SK-N-SH treated with all-trans-retinoic acid at 6 μM for 48 hours (cell line): Measurements from ENCODE around the gene ADSS1.

ENCODE experiments used
- ATAC-seq: fragments of 200-7000 bp; cut with Tn5 transposase; 3 replicates; pipeline ENCODE4 v1.9.1; 2020; ENCODE audit warnings: mild to moderate bottlenecking, moderate library complexity
- ARNTL ChIP-seq: fragments of 450-650 bp; formaldehyde crosslinking; IDR thresholded peaks from 2 replicates; pipeline ENCODE4 v1.5.0; 2020; ENCODE audit warnings: low read depth, mild to moderate bottlenecking, moderate library complexity, borderline replicate concordance
- BACH2 ChIP-seq: fragments of 250-450 bp; sonication (Bioruptor Pico); IDR thresholded peaks from 2 replicates; pipeline ENCODE4 v1.9.0; 2021; ENCODE audit warnings: mild to moderate bottlenecking, borderline replicate concordance
- CSDC2 ChIP-seq: fragments of 250-450 bp; sonication (Bioruptor Pico); IDR thresholded peaks from 2 replicates; pipeline ENCODE4 v1.5.0; 2020; ENCODE audit warnings: mild to moderate bottlenecking, moderate library complexity
- ESRRG ChIP-seq: fragments of 250-450 bp; sonication (Bioruptor Pico); IDR thresholded peaks from 2 replicates; pipeline ENCODE4 v1.6.1; 2021; ENCODE audit warnings: mild to moderate bottlenecking
- ISL1 ChIP-seq: fragments of 250-450 bp; sonication (Bioruptor Pico); IDR thresholded peaks from 2 replicates; pipeline ENCODE4 v2.1.2; 2022; ENCODE audit warnings: mild to moderate bottlenecking, moderate library complexity
- OSR1 ChIP-seq: fragments of 250-450 bp; sonication (Bioruptor Pico); IDR thresholded peaks from 2 replicates; pipeline ENCODE4 v1.8.0; 2022; ENCODE audit warnings: moderate library complexity, mild to moderate bottlenecking, inconsistent platforms
- PPARA ChIP-seq: fragments of 250-450 bp; sonication (Bioruptor Pico); IDR thresholded peaks from 2 replicates; pipeline ENCODE4 v1.5.0; 2020; ENCODE audit warnings: mild to moderate bottlenecking, borderline replicate concordance
- RARB ChIP-seq: fragments of 250-450 bp; sonication (Bioruptor Pico); IDR thresholded peaks from 2 replicates; pipeline ENCODE4 v1.8.0; 2021; ENCODE audit warnings: mild to moderate bottlenecking, moderate library complexity
- SNAI2 ChIP-seq: fragments of 250-450 bp; sonication (Bioruptor Pico); IDR thresholded peaks from 2 replicates; pipeline ENCODE4 v1.5.0; 2020; ENCODE audit warnings: mild to moderate bottlenecking, moderate library complexity
- TCF4 ChIP-seq: fragments of 250-450 bp; sonication (Bioruptor Pico); IDR thresholded peaks from 2 replicates; pipeline ENCODE4 v1.8.0; 2021; ENCODE audit warnings: mild to moderate bottlenecking, moderate library complexity, borderline replicate concordance
- TOX ChIP-seq: fragments of 250-450 bp; sonication (Bioruptor Pico); IDR thresholded peaks from 2 replicates; pipeline ENCODE4 v1.8.0; 2021; ENCODE audit warnings: mild to moderate bottlenecking, moderate library complexity, borderline replicate concordance
- ZC3H10 ChIP-seq: fragments of 250-450 bp; sonication (Bioruptor Pico); IDR thresholded peaks from 2 replicates; pipeline ENCODE4 v1.5.1; 2021; ENCODE audit warnings: mild to moderate bottlenecking, moderate library complexity
- ZFP3 ChIP-seq: fragments of 250-450 bp; sonication (Bioruptor Pico); IDR thresholded peaks from 2 replicates; pipeline ENCODE4 v1.5.0; 2020; ENCODE audit warnings: mild to moderate bottlenecking, moderate library complexity
- ZFP30 ChIP-seq: fragments of 450-650 bp; formaldehyde crosslinking; IDR thresholded peaks from 2 replicates; pipeline ENCODE4 v1.5.0; 2022; ENCODE audit warnings: mild to moderate bottlenecking, moderate library complexity
- ZNF565 ChIP-seq: fragments of 450-650 bp; formaldehyde crosslinking; conservative IDR thresholded peaks from 2 replicates; pipeline ENCODE4 v1.5.0; 2020; ENCODE audit warnings: low read depth, mild to moderate bottlenecking, moderate library complexity
- ZNF8 ChIP-seq: fragments of 450-650 bp; formaldehyde crosslinking; IDR thresholded peaks from 2 replicates; pipeline ENCODE4 v1.5.0; 2020; ENCODE audit warnings: mild to moderate bottlenecking, moderate library complexity
- TF ChIP-seq, protein P1 (sequence below): fragments of 250-450 bp; sonication (Bioruptor Pico); IDR thresholded peaks from 2 replicates; pipeline ENCODE4 v1.8.0; 2021; ENCODE audit warnings: low read depth, mild to moderate bottlenecking, moderate library complexity, borderline replicate concordance
- TF ChIP-seq, protein P2 (sequence below): fragments of 250-450 bp; sonication (Bioruptor Pico); IDR thresholded peaks from 2 replicates; pipeline ENCODE4 v1.8.0; 2020; ENCODE audit warnings: mild to moderate bottlenecking, moderate library complexity, borderline replicate concordance
- TF ChIP-seq, protein P3 (sequence below): fragments of 250-450 bp; sonication (Bioruptor Pico); IDR thresholded peaks from 2 replicates; pipeline ENCODE4 v1.5.1; 2021; ENCODE audit warnings: mild to moderate bottlenecking, moderate library complexity
- TF ChIP-seq, protein P4 (sequence below): fragments of 250-450 bp; sonication (Bioruptor Pico); IDR thresholded peaks from 2 replicates; pipeline ENCODE4 v1.5.1; 2020; ENCODE audit warnings: low read depth, mild to moderate bottlenecking, moderate library complexity

ADSS1 gene

DNA sequence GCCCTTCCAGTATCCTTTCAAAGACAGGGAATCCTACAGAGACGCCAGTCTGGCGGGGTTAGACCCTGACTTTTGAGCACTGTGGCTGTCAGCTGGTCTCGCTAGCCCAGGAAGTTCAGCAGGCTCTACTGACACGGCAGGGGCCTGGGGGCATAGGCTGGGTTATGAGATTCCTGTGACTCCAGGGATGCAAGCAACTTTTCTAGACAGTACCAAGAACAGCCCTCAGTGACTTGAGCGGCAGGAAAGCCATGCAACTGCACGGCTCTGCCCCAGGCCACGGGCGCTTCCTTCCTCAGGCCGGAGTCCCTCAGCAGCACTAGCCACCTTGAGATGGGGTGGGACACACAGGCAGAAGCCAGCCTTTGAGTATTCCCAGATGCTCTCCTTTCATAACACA is 23.8 kb downstream of the ADSS1 start:
- ATAC-seq = no peak
- TF ChIP-seq OSR1 (CRISPR knock-in tag) (no peak), ZC3H10 (CRISPR knock-in tag) (no peak), TCF4 (CRISPR knock-in tag) (no peak), SNAI2 (CRISPR knock-in tag) (no peak), PPARA (CRISPR knock-in tag) (no peak), ZFP30 (CRISPR knock-in tag) (no peak), ZNF565 (CRISPR knock-in tag) (no peak), ARNTL (no peak)
- TF ChIP-seq, protein P1, sequence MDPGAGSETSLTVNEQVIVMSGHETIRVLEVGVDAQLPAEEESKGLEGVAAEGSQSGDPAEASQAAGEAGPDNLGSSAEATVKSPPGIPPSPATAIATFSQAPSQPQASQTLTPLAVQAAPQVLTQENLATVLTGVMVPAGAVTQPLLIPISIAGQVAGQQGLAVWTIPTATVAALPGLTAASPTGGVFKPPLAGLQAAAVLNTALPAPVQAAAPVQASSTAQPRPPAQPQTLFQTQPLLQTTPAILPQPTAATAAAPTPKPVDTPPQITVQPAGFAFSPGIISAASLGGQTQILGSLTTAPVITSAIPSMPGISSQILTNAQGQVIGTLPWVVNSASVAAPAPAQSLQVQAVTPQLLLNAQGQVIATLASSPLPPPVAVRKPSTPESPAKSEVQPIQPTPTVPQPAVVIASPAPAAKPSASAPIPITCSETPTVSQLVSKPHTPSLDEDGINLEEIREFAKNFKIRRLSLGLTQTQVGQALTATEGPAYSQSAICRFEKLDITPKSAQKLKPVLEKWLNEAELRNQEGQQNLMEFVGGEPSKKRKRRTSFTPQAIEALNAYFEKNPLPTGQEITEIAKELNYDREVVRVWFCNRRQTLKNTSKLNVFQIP (CRISPR knock-in tag) = no peak
- TF ChIP-seq, protein P2, sequence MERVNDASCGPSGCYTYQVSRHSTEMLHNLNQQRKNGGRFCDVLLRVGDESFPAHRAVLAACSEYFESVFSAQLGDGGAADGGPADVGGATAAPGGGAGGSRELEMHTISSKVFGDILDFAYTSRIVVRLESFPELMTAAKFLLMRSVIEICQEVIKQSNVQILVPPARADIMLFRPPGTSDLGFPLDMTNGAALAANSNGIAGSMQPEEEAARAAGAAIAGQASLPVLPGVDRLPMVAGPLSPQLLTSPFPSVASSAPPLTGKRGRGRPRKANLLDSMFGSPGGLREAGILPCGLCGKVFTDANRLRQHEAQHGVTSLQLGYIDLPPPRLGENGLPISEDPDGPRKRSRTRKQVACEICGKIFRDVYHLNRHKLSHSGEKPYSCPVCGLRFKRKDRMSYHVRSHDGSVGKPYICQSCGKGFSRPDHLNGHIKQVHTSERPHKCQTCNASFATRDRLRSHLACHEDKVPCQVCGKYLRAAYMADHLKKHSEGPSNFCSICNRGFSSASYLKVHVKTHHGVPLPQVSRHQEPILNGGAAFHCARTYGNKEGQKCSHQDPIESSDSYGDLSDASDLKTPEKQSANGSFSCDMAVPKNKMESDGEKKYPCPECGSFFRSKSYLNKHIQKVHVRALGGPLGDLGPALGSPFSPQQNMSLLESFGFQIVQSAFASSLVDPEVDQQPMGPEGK = no peak
- TF ChIP-seq, protein P3, sequence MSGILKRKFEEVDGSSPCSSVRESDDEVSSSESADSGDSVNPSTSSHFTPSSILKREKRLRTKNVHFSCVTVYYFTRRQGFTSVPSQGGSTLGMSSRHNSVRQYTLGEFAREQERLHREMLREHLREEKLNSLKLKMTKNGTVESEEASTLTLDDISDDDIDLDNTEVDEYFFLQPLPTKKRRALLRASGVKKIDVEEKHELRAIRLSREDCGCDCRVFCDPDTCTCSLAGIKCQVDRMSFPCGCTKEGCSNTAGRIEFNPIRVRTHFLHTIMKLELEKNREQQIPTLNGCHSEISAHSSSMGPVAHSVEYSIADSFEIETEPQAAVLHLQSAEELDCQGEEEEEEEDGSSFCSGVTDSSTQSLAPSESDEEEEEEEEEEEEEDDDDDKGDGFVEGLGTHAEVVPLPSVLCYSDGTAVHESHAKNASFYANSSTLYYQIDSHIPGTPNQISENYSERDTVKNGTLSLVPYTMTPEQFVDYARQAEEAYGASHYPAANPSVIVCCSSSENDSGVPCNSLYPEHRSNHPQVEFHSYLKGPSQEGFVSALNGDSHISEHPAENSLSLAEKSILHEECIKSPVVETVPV (CRISPR knock-in tag) = no peak
- TF ChIP-seq, protein P4, sequence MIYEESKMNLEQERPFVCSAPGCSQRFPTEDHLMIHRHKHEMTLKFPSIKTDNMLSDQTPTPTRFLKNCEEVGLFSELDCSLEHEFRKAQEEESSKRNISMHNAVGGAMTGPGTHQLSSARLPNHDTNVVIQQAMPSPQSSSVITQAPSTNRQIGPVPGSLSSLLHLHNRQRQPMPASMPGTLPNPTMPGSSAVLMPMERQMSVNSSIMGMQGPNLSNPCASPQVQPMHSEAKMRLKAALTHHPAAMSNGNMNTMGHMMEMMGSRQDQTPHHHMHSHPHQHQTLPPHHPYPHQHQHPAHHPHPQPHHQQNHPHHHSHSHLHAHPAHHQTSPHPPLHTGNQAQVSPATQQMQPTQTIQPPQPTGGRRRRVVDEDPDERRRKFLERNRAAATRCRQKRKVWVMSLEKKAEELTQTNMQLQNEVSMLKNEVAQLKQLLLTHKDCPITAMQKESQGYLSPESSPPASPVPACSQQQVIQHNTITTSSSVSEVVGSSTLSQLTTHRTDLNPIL (CRISPR knock-in tag) = no peak

DNA sequence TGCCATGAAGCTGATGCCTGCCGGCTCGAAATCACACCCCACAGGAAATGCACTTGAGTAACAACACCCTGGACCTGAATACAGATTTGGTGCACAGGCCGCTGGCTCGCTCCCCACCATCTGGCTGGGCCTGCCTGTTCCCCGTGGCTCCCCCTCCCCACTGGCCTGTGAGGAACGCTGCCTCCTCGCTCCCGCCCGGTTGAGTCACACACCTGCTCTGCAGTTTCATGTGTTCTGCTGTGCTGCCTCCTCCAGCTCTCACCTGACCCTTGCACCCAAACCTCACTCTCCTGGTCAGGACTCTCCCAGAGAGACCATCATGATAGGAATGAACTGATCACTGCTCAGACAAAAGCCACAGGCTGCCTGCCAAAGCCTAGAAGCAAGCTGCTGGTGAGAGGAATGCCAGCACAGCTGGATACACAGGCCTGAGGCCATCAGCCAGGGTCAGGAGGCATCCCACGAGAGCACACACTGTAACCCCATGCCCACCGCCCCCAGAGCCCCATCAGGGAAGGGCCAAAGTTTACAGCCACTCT is 25.2 kb downstream of the ADSS1 start:
- no peak for ATAC-seq

More for the DNA sequence above, 25.2 kb downstream of the ADSS1 start:
- TF ChIP-seq RARB (CRISPR knock-in tag) = no peak
- TF ChIP-seq OSR1 (CRISPR knock-in tag) = no peak
- TF ChIP-seq, protein P2 = no peak
- TF ChIP-seq ZFP3 = no peak
- no peak for TF ChIP-seq SNAI2 (CRISPR knock-in tag)
- TF ChIP-seq TOX (CRISPR knock-in tag) = no peak
- TF ChIP-seq ZNF8 = no peak
- TF ChIP-seq ARNTL = no peak
- TF ChIP-seq, protein P3 (CRISPR knock-in tag) = no peak
- no peak for TF ChIP-seq ESRRG
- TF ChIP-seq ZC3H10 (CRISPR knock-in tag) = no peak
- no peak for TF ChIP-seq PPARA (CRISPR knock-in tag)
- TF ChIP-seq ISL1 (CRISPR knock-in tag) = no peak
- no peak for TF ChIP-seq BACH2 (CRISPR knock-in tag)
- TF ChIP-seq CSDC2 (CRISPR knock-in tag) = no peak
- no peak for TF ChIP-seq TCF4 (CRISPR knock-in tag)
